ENCODE results near the gene ABCA2. TPM values are rescaled to one million over a fixed set of nuclear protein-coding genes. Genes with fewer than 3 reads are reported as not detected.

The ABCA2 gene
- total RNA-seq, 1 experiment from 2014 or later: 22.4 TPM

- 0 out of 7 replicates have a peak overlapping the region, but pooled peaks of 1 of the 3 experiments have one; percentile 25 for H3K27ac Mint-ChIP-seq
- H3K79me2 ChIP-seq (ENCODE audit: insufficient read depth, low read length): no peaks in the 10 kb centered on the region
- no peak overlapping the region for H3K4me2 ChIP-seq (ENCODE audit: insufficient read depth, insufficient read length, low read length)
- TF ChIP-seq CTCF (conservative IDR thresholded peaks at IDR 0.05): peak; percentile 73
- H3K4me1 Mint-ChIP-seq: peaks cover 13 to 25% of the 10 kb centered on the region in 2 experiments
- no peak overlapping the region for H3K56ac ChIP-seq (ENCODE audit: insufficient read length, low read depth, low read length)
- H2AK5ac ChIP-seq (ENCODE audit: insufficient read length, low read length): no peak overlapping the region
- no peak overlapping the region for H3K23ac ChIP-seq (ENCODE audit: insufficient read length, low read depth, low read length)
- no peak overlapping the region for H2BK5ac ChIP-seq (ENCODE audit: insufficient read length, low read length)
- H3K27ac ChIP-seq (ENCODE audit: insufficient read length, low read depth, low read length): no peak overlapping the region
- H3K36me3 Mint-ChIP-seq (ENCODE audit: insufficient read depth in 1 of 3, low read depth in 3 of 3): peaks cover 0 to 5% (median 4%) of the 10 kb centered on the region in 3 experiments; a peak in 4 of 7 replicates
- H3K9ac ChIP-seq (ENCODE audit: extremely low read depth, insufficient read length, low read length): no peak overlapping the region
- H3K79me1 ChIP-seq (ENCODE audit: insufficient read depth, low read depth, low read length, poor library complexity, severe bottlenecking): no peaks in the 10 kb centered on the region
- no peaks in the 10 kb centered on the region for H3K23me2 ChIP-seq (ENCODE audit: insufficient read length, low read depth, low read length, poor library complexity, severe bottlenecking)
- H2BK12ac ChIP-seq (ENCODE audit: insufficient read length, low read depth, low read length): no peak overlapping the region
- no peak overlapping the region for H2BK20ac ChIP-seq (ENCODE audit: low read depth, low read length, poor library complexity, severe bottlenecking)
- no peaks in the 10 kb centered on the region for H3K27me3 ChIP-seq (ENCODE audit: insufficient read depth, low read length)
- peak; percentile 92 for DNase-seq
- no peak overlapping the region for H4K8ac ChIP-seq (replicated peaks; ENCODE audit: insufficient read length, low read depth, low read length)
- no peak overlapping the region for H2BK15ac ChIP-seq (ENCODE audit: low read depth, low read length)
- H3K9me3 Mint-ChIP-seq: no peaks in the 10 kb centered on the region
- H3K9me3 ChIP-seq (ENCODE audit: control insufficient read depth, low read depth, low read length): no peaks in the 10 kb centered on the region
- H3K4me3 Mint-ChIP-seq: peak overlapping the region; percentile 46 to 73; a peak in 4 of 5 replicates
- H2AFZ ChIP-seq (ENCODE audit: low read length): no peak overlapping the region
- H4K5ac ChIP-seq (ENCODE audit: insufficient read length, low read depth, low read length): no peak overlapping the region
- no peak overlapping the region for H2BK120ac ChIP-seq (ENCODE audit: low read depth, low read length, poor library complexity, severe bottlenecking)
- no peak overlapping the region for H3T11ph ChIP-seq (ENCODE audit: low read length)
- H3K4me1 ChIP-seq (ENCODE audit: insufficient read depth, low read length): peaks cover 5% of the 10 kb centered on the region; the same call in 1 of the 2 replicates
- no peak overlapping the region for H3K4ac ChIP-seq (ENCODE audit: low read depth, low read length)
- peaks cover 1% of the 10 kb centered on the region; the same call in 1 of the 2 replicates for H3K27me3 Mint-ChIP-seq (ENCODE audit: low read depth)
- no peak overlapping the region for H4K91ac ChIP-seq (ENCODE audit: insufficient read length, low read depth, low read length)
- no CpG with 5 or more reads among the region's 12 CpGs for WGBS (ENCODE audit: extremely low coverage, insufficient read length, low lambda C conversion rate)
- H3K18ac ChIP-seq (ENCODE audit: insufficient read length, low read depth, low read length): no peak overlapping the region
- peaks cover 4% of the 10 kb centered on the region for H4K20me1 ChIP-seq (ENCODE audit: control insufficient read depth, insufficient read depth, insufficient read length)
- no peak overlapping the region for H3K14ac ChIP-seq (ENCODE audit: insufficient read depth, low read length)
Measured at GRCh38 chr9:137067860-137068538, 40.0 kb upstream of the ABCA2 start.

Data from H9 (cell line).